Astrocyte (in vitro differentiated cells and primary cell): ENCODE measurements around the gene MRPS6. TPM values are rescaled to one million over a fixed set of nuclear protein-coding genes. Genes with fewer than 3 reads are reported as not detected.
A peak's percentile ranks its signal among the peaks of the same experiment; 100 is the strongest.

Source experiments
- DNase-seq: peaks from one replicate; pipeline ENCODE4 v3.0.0-alpha.2; 2010; ENCODE audit warnings: low read depth
- FAIRE-seq: peaks from 2 replicates; lab custom pipeline; 2011; peaks lifted over from hg19 to GRCh38; lab: Jason Lieb, UNC
- H2AFZ ChIP-seq: 2 replicates; pipeline ENCODE4 v1.6.0; 2012; ENCODE audit warnings: low read depth, low read length, inconsistent platforms
- H3K27ac ChIP-seq: 2 replicates; pipeline ENCODE4 v1.5.1; 2011; ENCODE audit warnings: low read depth, low read length, inconsistent platforms
- H3K27me3 ChIP-seq: 2 replicates; pipeline ENCODE4 v1.6.0; 2011; ENCODE audit warnings: low read length, inconsistent platforms; ENCODE audit not compliant: insufficient read depth
- H3K36me3 ChIP-seq: 2 replicates; pipeline ENCODE4 v1.5.1; 2011; ENCODE audit warnings: low read length, inconsistent platforms; ENCODE audit not compliant: insufficient read depth
- H3K4me1 ChIP-seq: 2 replicates; pipeline ENCODE4 v1.5.1; 2011; ENCODE audit warnings: low read length, inconsistent platforms; ENCODE audit not compliant: insufficient read depth
- H3K4me2 ChIP-seq: 2 replicates; pipeline ENCODE4 v1.6.0; 2012; ENCODE audit warnings: low read length, inconsistent platforms
- H3K4me3 ChIP-seq: 2 replicates; pipeline ENCODE4 v1.5.1; 2011; ENCODE audit warnings: low read depth, mild to moderate bottlenecking, low read length, inconsistent platforms; ENCODE audit not compliant: insufficient read depth
- H3K79me2 ChIP-seq: 2 replicates; pipeline ENCODE4 v1.6.0; 2012; ENCODE audit warnings: mild to moderate bottlenecking, low read length, inconsistent platforms; ENCODE audit not compliant: insufficient read depth
- H3K9ac ChIP-seq: 2 replicates; pipeline ENCODE4 v1.6.0; 2012; ENCODE audit warnings: mild to moderate bottlenecking, low read length, inconsistent platforms
- H3K9me3 ChIP-seq: 2 replicates; pipeline ENCODE4 v1.5.1; 2012; ENCODE audit warnings: low read depth, mild to moderate bottlenecking, low read length, inconsistent platforms; ENCODE audit not compliant: insufficient read depth
- H4K20me1 ChIP-seq: 2 replicates; pipeline ENCODE4 v1.6.0; 2012; ENCODE audit warnings: low read length, inconsistent platforms; ENCODE audit not compliant: insufficient read depth
- H3K27ac Mint-ChIP-seq: one replicate; pipeline ENCODE4 v1.8.0; 2021; ENCODE audit warnings: mild to moderate bottlenecking, mixed read lengths; ENCODE audit not compliant: unreplicated experiment
- H3K27me3 Mint-ChIP-seq: one replicate; pipeline ENCODE4 v1.8.0; 2021; ENCODE audit warnings: low read depth, mixed read lengths; ENCODE audit not compliant: unreplicated experiment
- H3K36me3 Mint-ChIP-seq: one replicate; pipeline ENCODE4 v1.8.0; 2021; ENCODE audit warnings: low read depth, mixed read lengths; ENCODE audit not compliant: unreplicated experiment
- H3K4me1 Mint-ChIP-seq: one replicate; pipeline ENCODE4 v1.8.0; 2021; ENCODE audit warnings: low read depth, mixed read lengths; ENCODE audit not compliant: unreplicated experiment
- H3K4me3 Mint-ChIP-seq: one replicate; pipeline ENCODE4 v1.8.0; 2021; ENCODE audit warnings: mild to moderate bottlenecking, moderate library complexity, mixed read lengths; ENCODE audit not compliant: unreplicated experiment
- H3K9me3 Mint-ChIP-seq: one replicate; pipeline ENCODE4 v1.8.0; 2021; ENCODE audit warnings: mild to moderate bottlenecking, mixed read lengths; ENCODE audit not compliant: unreplicated experiment
- EZH2 ChIP-seq: IDR thresholded peaks from 2 replicates; pipeline ENCODE4 v1.6.1; 2012; ENCODE audit warnings: mild to moderate bottlenecking, low read length, inconsistent platforms; ENCODE audit not compliant: insufficient read depth
- total RNA-seq: library from RNA; stranded (reverse); gene quantifications from 2 replicates; pipeline ENCODE4 v1.2.1, GENCODE V29; 2021
- TF ChIP-seq, protein P1 (sequence below): IDR thresholded peaks from 2 replicates; pipeline ENCODE4 v1.5.1; 2011; ENCODE audit warnings: low read depth, mild to moderate bottlenecking, inconsistent platforms, low read length, moderate library complexity; ENCODE audit not compliant: insufficient read depth

Gene MRPS6
- total RNA-seq, 1 donor from 2014 or later = 67.5 TPM

DNA sequence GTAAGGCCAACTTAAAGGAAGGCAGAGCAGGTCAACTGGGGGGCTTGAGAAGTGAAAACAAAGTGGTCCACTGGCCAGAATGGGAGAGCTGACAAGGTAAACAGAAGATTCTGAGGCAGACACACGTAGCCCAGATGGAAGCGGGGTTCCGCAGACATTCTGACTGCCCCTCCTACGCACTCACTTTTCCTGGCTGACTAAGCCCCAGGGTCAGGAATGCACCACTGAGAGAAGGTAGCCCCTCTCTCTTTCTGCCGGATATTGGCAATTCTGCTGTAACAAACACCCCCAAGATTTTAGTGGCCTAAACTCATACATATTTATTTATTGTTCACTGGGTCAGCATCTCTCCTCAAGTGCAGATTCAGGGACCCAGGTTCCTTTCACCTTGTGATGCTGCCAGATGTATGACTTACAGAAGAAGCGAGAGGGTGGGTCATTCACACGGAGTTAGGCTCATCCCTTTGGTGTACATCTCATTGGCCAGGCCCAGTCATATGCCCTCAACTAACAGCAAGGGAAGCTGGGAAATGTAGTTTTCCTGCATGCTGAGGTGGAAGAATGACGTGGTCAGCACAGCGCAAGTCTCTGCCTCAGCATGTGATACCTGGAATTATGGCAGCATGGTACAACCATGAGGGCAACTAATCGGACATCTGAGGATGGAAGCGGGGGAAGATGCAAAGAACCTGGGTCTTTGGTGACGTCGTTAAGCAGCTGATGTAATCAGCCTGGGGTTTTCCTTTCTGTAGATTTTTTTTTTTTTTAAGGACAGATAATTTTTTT is 43.4 kb upstream of the MRPS6 start:
- Mint-ChIP-seq H3K9me3 (peaks cover 5% of the 10 kb centered on the region), H3K27ac (peak overlapping the region; percentile 37), H3K4me1 (no peaks in the 10 kb centered on the region), H3K4me3 (peak overlapping the region; percentile 30), H3K27me3 (no peaks in the 10 kb centered on the region), H3K36me3 (no peaks in the 10 kb centered on the region)
- H3K36me3 ChIP-seq = no peaks in the 10 kb centered on the region
- no peaks in the 10 kb centered on the region for H3K9me3 ChIP-seq
- DNase-seq (peak; percentile 84), FAIRE-seq (peak; percentile 5)
- peaks cover 7% of the 10 kb centered on the region for H3K4me1 ChIP-seq
- peak overlapping the region; percentile 56 for H3K4me2 ChIP-seq
- H3K79me2 ChIP-seq = no peaks in the 10 kb centered on the region
- no peak overlapping the region for H3K27ac ChIP-seq
- no peak overlapping the region for H3K4me3 ChIP-seq
- no peaks in the 10 kb centered on the region for H3K27me3 ChIP-seq
- no peaks in the 10 kb centered on the region for H4K20me1 ChIP-seq
- H2AFZ ChIP-seq = peak overlapping the region; percentile 64
- no peak overlapping the region for H3K9ac ChIP-seq
- no peak for TF ChIP-seq EZH2
- TF ChIP-seq, protein P1, sequence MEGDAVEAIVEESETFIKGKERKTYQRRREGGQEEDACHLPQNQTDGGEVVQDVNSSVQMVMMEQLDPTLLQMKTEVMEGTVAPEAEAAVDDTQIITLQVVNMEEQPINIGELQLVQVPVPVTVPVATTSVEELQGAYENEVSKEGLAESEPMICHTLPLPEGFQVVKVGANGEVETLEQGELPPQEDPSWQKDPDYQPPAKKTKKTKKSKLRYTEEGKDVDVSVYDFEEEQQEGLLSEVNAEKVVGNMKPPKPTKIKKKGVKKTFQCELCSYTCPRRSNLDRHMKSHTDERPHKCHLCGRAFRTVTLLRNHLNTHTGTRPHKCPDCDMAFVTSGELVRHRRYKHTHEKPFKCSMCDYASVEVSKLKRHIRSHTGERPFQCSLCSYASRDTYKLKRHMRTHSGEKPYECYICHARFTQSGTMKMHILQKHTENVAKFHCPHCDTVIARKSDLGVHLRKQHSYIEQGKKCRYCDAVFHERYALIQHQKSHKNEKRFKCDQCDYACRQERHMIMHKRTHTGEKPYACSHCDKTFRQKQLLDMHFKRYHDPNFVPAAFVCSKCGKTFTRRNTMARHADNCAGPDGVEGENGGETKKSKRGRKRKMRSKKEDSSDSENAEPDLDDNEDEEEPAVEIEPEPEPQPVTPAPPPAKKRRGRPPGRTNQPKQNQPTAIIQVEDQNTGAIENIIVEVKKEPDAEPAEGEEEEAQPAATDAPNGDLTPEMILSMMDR = no peak

DNA sequence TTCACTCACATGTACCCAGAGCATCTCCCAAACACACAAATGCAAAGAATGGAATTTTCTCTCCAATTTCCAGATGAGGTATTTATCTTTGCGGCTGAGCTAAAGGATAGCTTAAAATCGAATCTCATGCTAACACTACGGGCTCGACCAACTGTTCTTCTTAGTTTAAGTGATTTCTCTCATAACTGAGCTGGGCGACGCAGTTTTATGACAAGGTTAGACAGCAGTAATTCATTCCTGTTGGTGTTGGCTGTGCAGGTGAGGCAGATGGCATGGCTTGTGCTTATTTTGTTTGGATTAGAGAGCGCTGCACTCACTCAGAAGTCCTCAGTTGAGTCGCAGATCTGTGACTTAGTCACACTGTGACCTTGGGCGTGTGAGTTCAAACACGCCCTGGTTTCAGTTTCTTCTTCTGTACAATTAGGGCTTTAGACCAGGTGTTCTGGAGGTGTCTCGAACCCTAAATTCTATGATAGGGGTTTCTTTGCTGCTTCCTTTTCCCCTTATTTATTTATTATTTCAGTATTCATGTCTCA is 41.5 kb upstream of the MRPS6 start:
- Histone ChIP-seq H3K27me3 (no peaks in the 10 kb centered on the region), H3K4me3 (no peak overlapping the region), H3K27ac (no peak overlapping the region), H3K36me3 (no peaks in the 10 kb centered on the region), H2AFZ (no peak overlapping the region), H3K9me3 (no peaks in the 10 kb centered on the region), H4K20me1 (no peaks in the 10 kb centered on the region), H3K79me2 (no peaks in the 10 kb centered on the region), H3K4me2 (no peak overlapping the region), H3K4me1 (peaks cover 7% of the 10 kb centered on the region), H3K9ac (no peak overlapping the region)
- H3K4me3 Mint-ChIP-seq = no peak overlapping the region
- peaks cover 7% of the 10 kb centered on the region for H3K9me3 Mint-ChIP-seq
- DNase-seq (no peak), FAIRE-seq (no peak)
- TF ChIP-seq, protein P1 = no peak
- TF ChIP-seq EZH2 = no peak
- H3K27ac Mint-ChIP-seq = no peak overlapping the region
- H3K36me3 Mint-ChIP-seq = peaks cover 1% of the 10 kb centered on the region
- no peaks in the 10 kb centered on the region for H3K4me1 Mint-ChIP-seq
- no peaks in the 10 kb centered on the region for H3K27me3 Mint-ChIP-seq
